CD4-positive, alpha-beta T cell (primary cell): Measurements from ENCODE around the gene CTSC. TPM values are rescaled to one million over a fixed set of nuclear protein-coding genes. Genes with fewer than 3 reads are reported as not detected.

Experiments
- ATAC-seq: fragments of 200-7000 bp; cut with Tn5 transposase; one replicate; pipeline ENCODE4 v1.10.0; 2022; ENCODE audit warnings: mild to moderate bottlenecking; ENCODE audit not compliant: poor library complexity
- CTCF ChIA-PET: fragments of 350-600 bp; sonication (Branson Sonifier 250); formaldehyde crosslinking; loops from one replicate; lab custom pipeline; 2021; ENCODE audit warnings: antibody characterized with exemption, inconsistent platforms; lab: Charles Lee
- POLR2A ChIA-PET: fragments of 350-600 bp; sonication (Branson Sonifier 250); formaldehyde crosslinking; loops from one replicate; lab custom pipeline; 2021; ENCODE audit warnings: antibody characterized with exemption, inconsistent platforms; lab: Charles Lee
- DNase-seq, 14 experiments: peaks; one replicate each; pipeline ENCODE4 v3.0.0-alpha.2; 2013 to 2020; ENCODE audit warnings: mixed read lengths in 2 of 14
- H3K27ac ChIP-seq, 2 donors: one replicate each; pipeline versions ENCODE4 v1.5.1 to v1.7.0; 2013; ENCODE audit warnings: low read length in 2 of 2, low read depth in 1 of 2, mild to moderate bottlenecking in 1 of 2
- H3K27me3 ChIP-seq, 2 experiments: 1 replicate in 1 of 2; 2 replicates in 1 of 2; pipeline versions ENCODE4 v1.6.1 to v1.7.0; 2013; ENCODE audit warnings: low read length in 2 of 2, control low read depth in 1 of 2, mild to moderate bottlenecking in 1 of 2, moderate library complexity in 1 of 2; ENCODE audit not compliant: insufficient read depth in 2 of 2, control insufficient read depth in 1 of 2
- H3K36me3 ChIP-seq: one replicate; pipeline ENCODE4 v1.6.1; 2013; ENCODE audit warnings: low read length, control low read depth; ENCODE audit not compliant: insufficient read depth
- H3K4me1 ChIP-seq: one replicate; pipeline ENCODE4 v1.6.1; 2013; ENCODE audit warnings: low read length, control low read depth; ENCODE audit not compliant: insufficient read depth
- H3K4me3 ChIP-seq: one replicate; pipeline ENCODE4 v1.5.1; 2013; ENCODE audit warnings: mild to moderate bottlenecking, low read length, moderate library complexity
- H3K9me3 ChIP-seq, 2 experiments: 1 replicate in 1 of 2; 2 replicates in 1 of 2; pipeline versions ENCODE4 v1.6.1 to v1.7.0; 2013; ENCODE audit warnings: low read length in 2 of 2, mild to moderate bottlenecking in 2 of 2, control low read depth in 1 of 2, moderate library complexity in 1 of 2; ENCODE audit not compliant: control insufficient read depth in 1 of 2, insufficient read depth in 1 of 2
- H3K27ac Mint-ChIP-seq: one replicate; pipeline ENCODE4 v1.8.0; 2020; ENCODE audit warnings: mixed read lengths
- H3K27me3 Mint-ChIP-seq: one replicate; pipeline ENCODE4 v1.8.0; 2021; ENCODE audit warnings: mixed read lengths
- H3K36me3 Mint-ChIP-seq: one replicate; pipeline ENCODE4 v1.8.0; 2021; ENCODE audit warnings: low read depth, mixed read lengths
- H3K4me1 Mint-ChIP-seq: one replicate; pipeline ENCODE4 v1.8.0; 2021; ENCODE audit warnings: low read depth, mixed read lengths
- H3K4me3 Mint-ChIP-seq: one replicate; pipeline ENCODE4 v1.8.0; 2020; ENCODE audit warnings: mild to moderate bottlenecking, mixed read lengths
- H3K9me3 Mint-ChIP-seq: one replicate; pipeline ENCODE4 v1.8.0; 2020; ENCODE audit warnings: mixed read lengths
- CTCF ChIP-seq: fragments of 200-600 bp; IDR thresholded peaks from one replicate; pipeline ENCODE4 v1.8.0; 2022; ENCODE audit warnings: antibody characterized with exemption, mild to moderate bottlenecking
- intact Hi-C, 2 experiments: fragments of 100-400 bp; cut with DNase I in 1 of 2; cut with micrococcal nuclease in 1 of 2; formaldehyde crosslinking; loops; one replicate each; pipeline versions ENCODE4 v1.15.1 to v1.9.0; 2023 to 2025; cut with DNase I, micrococcal nuclease
- polyA plus RNA-seq, 2 donors: library from polyadenylated mRNA; unstranded; fragments of 120-200 nt; gene quantifications; one replicate each; pipeline ENCODE4 v1.2.1, GENCODE V29; 2013
- total RNA-seq, 174 experiments: library from RNA in 2 of 174; stranded (reverse) in 2 of 174; gene quantifications; one replicate each; pipeline ENCODE4 v1.2.3 and lab custom pipeline; 2021 to 2026

CTSC gene
- total RNA-seq, result 10 to 100 TPM; 28.5 to 32.6 TPM
- polyA plus RNA-seq (2013, experiment 1 of 2), result 92.7 TPM
- 87.3 TPM for polyA plus RNA-seq (2013, experiment 2 of 2)
- 29.2 to 234 (median 81.3) reads per million in 172 experiments for total RNA-seq (lab: John Stamatoyannopoulos, UW)

- POLR2A ChIA-PET, result interaction anchor here (0.7 to 3.5 kb wide), 15 partner anchors 8 to 88 kb away, joined by 3 to 24 read pairs (median 5); no protein-coding TSS in a partner anchor
- Mint-ChIP-seq H3K36me3 (peaks cover 48% of the 10 kb centered on the region), H3K9me3 (no peaks in the 10 kb centered on the region), H3K27ac (peak within 1 kb of the TSS; percentile 97), H3K4me3 (peak within 1 kb of the TSS; percentile 91), H3K27me3 (no peaks in the 10 kb centered on the region), H3K4me1 (peaks cover 74% of the 10 kb centered on the region)
- Histone ChIP-seq H3K4me1 (peaks cover 21% of the 10 kb centered on the region), H3K27ac (peak within 1 kb of the TSS; percentile 74 to 79), H3K27me3 (no peaks in the 10 kb centered on the region), H3K36me3 (peaks cover 26% of the 10 kb centered on the region), H3K4me3 (peak within 1 kb of the TSS; percentile 93), H3K9me3 (no peaks in the 10 kb centered on the region)
- ATAC-seq (peak; percentile 92), DNase-seq (peak; percentile 81 to 95 (median 88))
- no peak for TF ChIP-seq CTCF
- CTCF ChIA-PET, result interaction anchor here (1.1 to 1.7 kb wide), 2 partner anchors 9 to 18 kb away, joined by 3 to 5 read pairs; no protein-coding TSS in a partner anchor
- intact Hi-C loops, result loop anchor here in 1 of 2 experiments (2.0 to 10.0 kb wide), 2 partner anchors 77 to 507 kb away; no protein-coding TSS in a partner anchor
Observed at GRCh38 chr11:88337181-88337986, at the start of gene CTSC. Gene CTSC, minus strand, starts transcription at chr11:88337736. Its CDS starts 64 bp downstream, at chr11:88337672.

- Histone ChIP-seq H3K27me3 (no peaks in the 10 kb centered on the region), H3K27ac (no peak overlapping the region), H3K4me3 (no peak overlapping the region), H3K36me3 (no peaks in the 10 kb centered on the region), H3K4me1 (no peaks in the 10 kb centered on the region), H3K9me3 (no peaks in the 10 kb centered on the region)
- H3K9me3 Mint-ChIP-seq, result no peaks in the 10 kb centered on the region
- no peak for TF ChIP-seq CTCF
- ATAC-seq, result no peak
- DNase-seq, result no peak
- intact Hi-C loops, result no loop called here
- ChIA-PET CTCF (no interaction called here), POLR2A (no interaction called here)
- H3K4me3 Mint-ChIP-seq, result no peak overlapping the region
- H3K36me3 Mint-ChIP-seq, result no peaks in the 10 kb centered on the region
- H3K27ac Mint-ChIP-seq, result no peak overlapping the region
- no peaks in the 10 kb centered on the region for H3K27me3 Mint-ChIP-seq
- H3K4me1 Mint-ChIP-seq, result no peaks in the 10 kb centered on the region
Observed at GRCh38 chr11:88384669-88385005, 47.1 kb upstream of the CTSC start.

- H3K9me3 ChIP-seq, result no peaks in the 10 kb centered on the region
- ChIA-PET POLR2A (interaction anchor here (0.9 kb wide), 1 partner anchor 46 kb away, joined by 5 read pairs; the partner anchor contains the start of gene CTSC), CTCF (no interaction called here)
- DNase-seq (no peak), ATAC-seq (no peak)
- H3K27ac Mint-ChIP-seq, result no peak overlapping the region
- no peaks in the 10 kb centered on the region for H3K36me3 ChIP-seq
- no peaks in the 10 kb centered on the region for H3K4me1 ChIP-seq
- no peaks in the 10 kb centered on the region for H3K9me3 Mint-ChIP-seq
- no peaks in the 10 kb centered on the region for H3K27me3 Mint-ChIP-seq
- no peaks in the 10 kb centered on the region for H3K4me1 Mint-ChIP-seq
- H3K36me3 Mint-ChIP-seq, result no peaks in the 10 kb centered on the region
- no peak overlapping the region for H3K4me3 Mint-ChIP-seq
- no peak overlapping the region for H3K4me3 ChIP-seq
- intact Hi-C loops, result no loop called here
- no peak overlapping the region for H3K27ac ChIP-seq
- no peak for TF ChIP-seq CTCF
- no peaks in the 10 kb centered on the region for H3K27me3 ChIP-seq
Observed at GRCh38 chr11:88384004-88384668, 46.6 kb upstream of the CTSC start.
